Activated CD8-positive, alpha-beta memory T cell treated with anti-CD3 and anti-CD28 coated beads for 1 hour (primary cell): ENCODE measurements around the gene GALNTL6.

Experiments used
- DNase-seq, 2 donors: peaks; one replicate each; pipeline ENCODE4 v3.0.0-alpha.2; 2020; ENCODE audit warnings: low read depth in 1 of 2; ENCODE audit errors: extremely low read depth in 1 of 2

Gene GALNTL6

DNA sequence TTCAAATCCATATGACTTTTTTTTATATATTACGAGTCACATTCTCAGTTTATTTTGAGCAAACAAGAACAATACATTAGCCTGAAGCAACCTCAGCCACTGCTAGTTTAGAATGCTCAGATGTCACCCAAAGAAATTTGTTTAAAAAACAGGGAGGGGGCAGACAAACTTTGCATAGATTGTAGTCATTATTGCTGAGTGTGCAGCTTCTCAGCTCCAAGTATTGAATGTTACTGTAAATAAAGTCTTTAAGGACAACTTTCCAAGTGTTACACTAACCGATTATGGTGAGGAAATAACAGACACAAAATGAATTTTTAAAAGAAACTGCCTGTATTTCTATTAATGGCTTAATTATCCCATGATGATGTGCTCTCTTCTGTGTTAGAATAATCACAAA, 835.9 kb downstream of the GALNTL6 start:
- DNase-seq: no peak

DNA sequence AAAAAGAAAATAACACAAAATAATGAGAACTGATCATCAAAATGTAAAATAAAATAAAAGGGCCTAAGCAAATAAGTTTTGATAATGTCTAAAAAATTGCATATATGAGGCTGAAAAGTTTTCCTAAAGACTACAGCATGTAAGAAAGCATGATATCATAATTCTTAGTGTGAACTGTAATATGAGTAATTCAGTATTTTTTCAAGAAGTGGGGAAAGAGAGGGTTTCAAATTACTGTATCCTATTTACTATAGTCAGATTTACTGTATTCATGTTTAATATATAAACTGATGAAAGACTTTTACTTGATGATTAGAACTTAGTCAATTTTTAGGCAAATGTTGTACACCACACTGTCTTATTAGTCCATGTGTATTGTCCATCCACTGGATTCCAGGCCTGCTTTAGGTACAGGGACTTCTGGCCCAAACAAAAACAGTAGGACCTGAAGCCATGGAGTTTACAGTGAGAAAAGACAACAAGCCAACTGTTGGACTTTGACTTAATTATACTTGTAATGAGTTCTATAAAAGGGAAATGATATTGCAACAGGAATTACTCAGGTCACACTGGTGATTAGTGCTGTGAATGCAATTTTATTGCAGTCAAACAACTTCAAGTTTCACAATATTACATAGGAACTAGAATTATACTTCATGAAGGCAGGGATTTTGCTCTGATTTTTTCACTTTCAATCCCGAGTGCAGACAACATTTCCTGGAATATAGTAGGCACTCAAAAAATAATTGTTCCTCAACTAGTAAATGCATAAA, 837.7 kb downstream of the GALNTL6 start:
- DNase-seq: no peak

DNA sequence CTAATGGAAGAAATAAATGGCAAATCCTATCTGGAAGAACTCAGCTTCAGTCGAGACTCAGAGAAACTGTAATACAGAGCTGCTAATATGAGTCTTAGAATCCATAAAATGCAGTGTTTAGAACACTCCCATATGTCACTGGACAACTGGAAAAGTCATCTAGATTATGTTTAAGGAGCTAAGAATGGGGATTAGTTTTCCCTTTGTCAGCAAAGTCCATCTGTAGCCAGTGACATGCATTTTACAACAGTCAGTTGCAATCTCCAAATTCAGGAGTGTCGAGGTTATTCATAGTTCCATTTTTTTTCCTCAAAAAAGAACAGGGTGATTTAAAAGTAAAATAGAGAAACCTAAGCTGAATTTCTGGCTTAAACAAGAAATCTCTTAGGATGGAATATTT, 838.8 kb downstream of the GALNTL6 start:
- DNase-seq: no peak

DNA sequence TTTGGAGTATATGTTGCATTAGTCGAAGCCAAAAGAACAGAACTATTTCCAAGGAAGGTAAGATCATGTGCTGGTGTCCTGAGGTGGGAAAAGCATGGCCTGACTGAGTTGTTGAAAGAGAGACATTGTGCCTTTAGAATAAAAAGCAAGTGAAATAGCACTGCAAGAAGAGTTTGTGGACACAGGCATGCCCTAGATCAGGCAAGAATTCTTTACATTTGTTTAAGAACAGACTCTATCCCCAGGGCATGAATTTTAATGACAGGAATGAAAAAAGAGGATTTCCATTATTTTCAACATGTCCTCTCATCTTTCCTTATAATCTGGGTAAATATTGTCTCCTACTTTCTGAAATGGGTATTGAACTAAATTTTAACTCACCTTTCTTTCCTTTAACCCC, 839.2 kb downstream of the GALNTL6 start:
- no peak for DNase-seq

DNA sequence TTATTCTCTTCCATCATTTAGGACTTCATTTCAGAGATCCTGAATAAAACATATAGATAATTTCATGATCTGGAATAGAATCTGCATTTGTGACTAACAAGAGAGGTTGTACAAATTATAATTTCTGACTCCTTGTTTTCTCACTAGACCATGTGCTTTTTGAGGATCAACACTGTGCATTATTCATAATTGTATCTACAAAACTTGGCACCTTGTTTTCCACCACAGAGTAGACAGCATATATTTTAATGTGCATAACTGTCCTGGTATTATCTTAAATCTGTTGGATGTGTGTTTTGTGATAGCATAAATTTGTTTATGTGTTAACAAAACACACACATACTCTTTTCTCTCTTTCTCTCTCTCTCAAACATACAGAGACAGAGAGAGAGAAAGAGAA, 840.5 kb downstream of the GALNTL6 start:
- DNase-seq: no peak

DNA sequence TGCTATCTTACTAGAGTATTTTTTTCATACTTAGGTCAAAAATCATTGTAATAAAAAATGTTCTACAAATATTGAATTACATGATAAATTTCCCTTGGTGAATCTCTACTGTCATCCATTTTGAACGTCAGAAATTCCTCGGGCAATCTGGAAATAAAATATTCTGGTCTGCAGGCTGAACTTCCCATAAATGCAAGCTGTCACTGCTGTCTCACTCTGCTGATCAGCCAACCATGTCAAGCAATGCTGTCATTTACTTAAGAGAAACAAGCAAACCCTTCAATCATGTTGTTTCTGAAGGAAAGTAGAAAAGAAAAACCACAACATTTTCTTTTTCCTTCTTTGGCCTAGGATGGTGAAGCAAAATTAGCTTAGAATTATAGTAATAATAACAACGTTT, 841.3 kb downstream of the GALNTL6 start:
- no peak for DNase-seq

DNA sequence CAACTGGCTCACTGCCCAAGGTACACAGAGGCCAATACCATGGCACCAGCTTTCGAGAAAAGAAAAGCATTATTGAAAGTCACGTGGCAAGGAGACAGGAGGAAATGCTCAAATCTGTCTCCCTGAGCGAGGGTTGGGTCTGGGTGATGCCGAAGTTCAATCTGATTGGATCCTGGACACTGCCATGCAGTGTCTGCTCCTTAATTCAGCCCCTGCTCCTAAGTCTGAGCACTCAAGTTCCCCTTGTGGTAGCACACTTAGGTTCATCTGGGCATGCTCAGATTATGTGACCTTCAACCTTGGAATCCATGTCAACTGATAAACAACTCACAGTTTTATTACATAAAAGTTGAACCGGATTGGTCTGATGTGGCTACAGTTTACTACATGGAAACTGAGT, 842.9 kb downstream of the GALNTL6 start:
- no peak for DNase-seq

DNA sequence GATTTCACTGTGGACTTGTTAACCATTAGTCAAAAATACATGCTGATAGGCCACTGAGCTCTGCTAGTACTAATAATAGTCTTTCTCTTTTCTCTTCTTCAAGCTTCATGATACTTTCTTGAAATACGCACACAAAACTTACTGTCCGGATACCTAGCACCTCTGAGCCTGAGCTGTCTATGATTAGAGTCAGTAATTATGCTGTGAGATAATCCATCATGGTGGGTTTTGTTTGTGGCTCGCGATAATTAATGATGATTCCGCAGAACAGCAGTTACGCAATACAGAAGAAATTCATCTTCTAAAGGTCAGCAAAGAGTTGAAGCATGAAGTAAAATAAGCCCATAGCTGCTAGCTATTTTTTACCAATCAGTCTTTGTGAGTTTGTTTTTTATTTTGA, 843.9 kb downstream of the GALNTL6 start:
- DNase-seq: no peak

DNA sequence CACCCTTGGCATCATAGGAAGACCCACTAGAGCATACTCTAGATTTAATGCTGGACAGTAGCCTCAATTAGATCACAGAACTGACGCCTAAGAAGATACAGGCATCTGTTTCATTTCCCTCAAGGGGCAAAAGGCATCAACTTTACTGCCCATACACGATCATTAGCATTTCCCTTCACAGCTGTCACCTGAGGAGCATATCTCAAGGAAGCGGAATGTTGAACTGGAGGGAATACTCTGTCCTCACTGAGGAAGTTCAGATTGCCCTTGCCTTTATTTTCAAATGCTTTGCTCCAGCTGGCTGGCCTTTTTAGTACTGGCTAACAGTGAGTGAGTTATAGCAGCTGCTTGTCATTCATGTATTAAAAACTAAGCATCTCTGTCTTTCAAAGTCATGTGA, 847.0 kb downstream of the GALNTL6 start:
- DNase-seq: no peak

DNA sequence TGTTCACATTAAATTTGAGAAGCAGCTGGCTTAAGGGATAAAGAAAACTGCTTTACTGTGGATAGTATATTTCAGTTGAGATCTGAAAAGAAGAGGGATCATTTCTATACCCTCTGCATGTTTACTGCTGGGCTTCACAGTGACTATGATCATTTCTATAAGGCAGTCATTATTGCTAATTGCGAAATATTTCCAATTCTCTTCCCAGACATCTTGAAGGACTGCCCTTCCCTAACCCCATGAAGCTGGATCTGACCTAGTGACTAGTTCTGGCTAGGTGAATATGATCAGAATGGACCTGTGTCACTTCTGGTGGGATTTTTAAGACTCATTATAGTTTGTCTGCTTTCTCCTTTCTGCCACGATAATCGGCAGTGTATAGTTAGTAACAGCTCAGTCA, 848.9 kb downstream of the GALNTL6 start:
- DNase-seq: no peak

DNA sequence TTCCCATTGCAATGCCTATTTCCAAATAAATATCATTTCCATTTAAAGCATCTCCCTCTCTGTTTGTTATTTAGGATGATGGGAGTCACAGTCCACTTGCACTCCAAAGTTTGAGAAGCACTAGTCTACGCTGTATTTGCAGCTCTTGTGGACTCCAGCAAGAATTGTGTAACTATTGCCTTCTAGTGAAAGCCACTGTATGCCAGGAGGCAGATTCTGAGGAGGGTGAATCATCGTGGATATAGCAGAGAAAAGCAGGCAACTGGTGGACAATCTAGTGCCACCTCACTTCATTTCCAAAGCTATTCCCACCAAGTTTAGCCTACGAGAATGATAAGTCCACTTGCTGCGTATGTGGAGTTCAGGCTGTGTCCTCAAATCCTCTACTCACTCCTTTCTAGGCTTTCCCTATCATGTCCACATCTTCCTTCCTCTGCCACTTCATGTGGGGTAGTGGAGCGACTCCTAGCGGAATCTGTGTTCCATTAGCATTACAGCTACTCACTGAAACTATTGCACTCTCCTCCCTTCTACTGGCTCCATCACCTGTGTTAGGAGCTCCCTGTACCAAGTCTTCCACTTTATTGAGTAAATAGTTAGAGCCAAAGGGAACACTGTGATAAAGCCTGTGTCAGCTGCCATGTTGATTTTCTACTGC, 853.6 kb downstream of the GALNTL6 start:
- no peak for DNase-seq

DNA sequence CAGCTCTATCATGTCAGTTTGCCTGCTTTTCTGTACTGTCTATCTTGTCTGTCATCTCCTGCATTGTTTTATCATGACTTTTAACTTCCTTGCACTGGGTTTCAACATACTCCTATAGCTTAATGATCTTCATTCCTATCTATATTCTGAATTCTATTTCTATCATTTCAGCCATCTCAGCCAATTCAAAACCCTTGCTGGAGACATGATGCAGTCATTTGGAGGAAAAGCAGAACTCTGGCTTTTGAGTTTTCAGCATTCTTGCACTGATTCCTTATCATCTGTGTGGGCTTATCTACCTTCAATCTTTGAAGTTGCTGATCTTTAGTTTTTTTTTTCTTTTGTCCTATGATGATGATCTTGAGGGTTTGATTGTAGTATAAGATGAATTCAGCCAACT, 861.6 kb downstream of the GALNTL6 start:
- no peak for DNase-seq

DNA sequence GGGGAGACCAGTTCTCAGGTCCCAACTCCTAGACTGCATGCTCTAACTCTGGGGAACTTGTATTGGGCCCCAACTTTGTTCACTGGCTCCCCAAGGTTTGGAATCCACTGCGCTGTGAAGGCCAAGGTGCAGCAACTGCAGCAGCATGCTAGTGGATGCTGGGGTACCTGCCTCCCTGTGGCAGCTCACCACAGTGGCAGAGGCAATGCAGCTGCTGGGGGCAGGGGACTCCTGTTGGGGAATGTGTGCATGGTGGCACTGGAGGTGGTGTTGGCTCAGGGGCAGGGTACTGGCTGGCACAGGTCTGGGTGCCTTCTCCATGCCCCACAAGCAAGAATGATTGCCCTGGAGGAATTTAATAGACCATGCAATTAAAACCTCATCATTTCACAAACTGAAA, 862.0 kb downstream of the GALNTL6 start:
- DNase-seq: no peak

DNA sequence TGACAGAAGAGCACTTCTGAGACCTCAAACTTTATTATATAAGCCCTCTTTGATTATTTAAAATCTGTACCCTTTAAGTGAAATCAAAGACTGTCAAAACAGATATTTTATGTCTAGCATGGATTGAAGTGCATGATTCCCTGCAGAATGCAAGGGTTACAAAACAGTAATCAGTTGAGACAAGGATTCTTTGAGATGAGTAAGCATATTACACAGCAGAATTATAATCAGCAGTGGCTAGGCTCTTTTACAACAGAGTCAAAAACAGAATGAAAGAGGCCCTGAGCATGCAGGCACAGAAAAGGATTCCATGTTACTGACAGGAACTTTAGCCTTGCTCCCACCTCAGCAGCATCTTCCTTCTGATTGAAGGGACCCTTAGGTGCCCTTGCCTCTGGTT, 867.5 kb downstream of the GALNTL6 start:
- DNase-seq: no peak

DNA sequence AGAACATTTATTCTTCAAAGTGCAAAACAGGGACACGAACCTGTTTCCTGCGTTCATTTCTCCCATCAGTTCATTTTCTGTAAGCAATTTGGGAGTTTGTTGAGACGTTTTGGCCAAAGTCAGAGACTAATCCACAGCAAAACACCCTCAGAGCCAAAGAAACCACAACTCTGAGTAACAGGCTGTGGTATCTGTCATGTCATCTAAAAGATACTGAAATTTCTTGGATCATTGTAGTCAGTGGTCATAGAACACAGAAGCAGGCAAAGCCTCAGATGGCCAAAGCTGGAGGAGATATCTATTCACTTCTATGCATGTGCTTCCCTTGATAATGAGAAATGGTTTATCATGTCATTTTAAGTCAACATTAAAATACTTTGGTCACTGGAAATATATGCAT, 869.8 kb downstream of the GALNTL6 start:
- no peak for DNase-seq

DNA sequence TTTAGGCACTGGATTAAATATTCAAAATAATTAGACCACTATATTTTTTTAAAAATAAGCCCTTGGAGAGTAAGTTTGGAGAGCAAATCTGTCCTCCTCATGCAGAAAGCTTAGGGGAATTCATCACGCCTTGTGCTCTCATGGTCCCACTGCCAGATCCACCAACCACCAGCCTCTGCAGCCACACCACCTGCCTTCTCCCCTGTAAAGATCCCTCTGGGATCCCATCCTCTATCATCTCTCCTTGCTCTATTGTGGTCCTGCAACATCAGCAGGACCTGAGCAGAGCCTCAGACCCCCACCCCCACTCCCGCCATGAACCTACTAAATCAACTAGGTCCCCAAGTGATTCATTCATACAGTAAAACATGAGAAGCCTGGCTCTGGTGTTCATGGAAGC, 872.8 kb downstream of the GALNTL6 start:
- no peak for DNase-seq

DNA sequence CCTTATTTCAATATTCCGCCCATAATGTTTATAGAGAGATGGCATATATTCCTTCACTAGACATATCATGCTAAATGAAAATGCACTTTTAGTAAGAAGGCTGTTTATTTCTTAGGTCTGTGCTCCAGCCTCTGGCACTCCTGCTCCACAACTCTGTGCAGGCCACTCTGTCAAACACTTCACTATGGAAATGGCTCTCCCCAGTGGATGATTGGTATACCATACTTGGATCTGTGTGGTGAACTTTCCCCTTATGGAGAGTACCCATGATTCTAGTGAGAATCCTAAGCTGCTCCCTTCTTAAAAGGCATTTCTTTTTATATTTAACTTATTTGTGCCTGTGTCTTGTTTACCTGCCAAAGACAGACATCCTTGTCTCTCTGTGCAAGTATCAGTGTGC, 875.3 kb downstream of the GALNTL6 start:
- DNase-seq: no peak

DNA sequence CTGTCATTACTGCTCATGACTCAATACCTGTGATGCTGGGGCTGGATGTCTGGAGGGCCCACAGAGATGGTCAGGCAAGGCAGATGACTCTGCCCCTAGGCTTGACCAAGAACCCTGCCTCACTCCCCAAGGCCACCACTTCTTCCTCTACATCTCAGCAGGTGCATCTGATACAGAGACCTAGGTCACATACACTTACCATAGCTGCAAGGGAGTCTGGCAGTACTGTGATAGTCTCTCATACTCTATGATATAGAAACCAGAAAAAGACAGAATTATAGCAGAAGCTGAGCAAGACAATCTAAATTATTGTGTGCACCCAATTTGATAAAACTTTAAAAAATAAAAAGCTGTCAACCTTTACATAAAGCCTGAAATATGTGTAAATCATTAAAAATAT, 878.3 kb downstream of the GALNTL6 start:
- no peak for DNase-seq

DNA sequence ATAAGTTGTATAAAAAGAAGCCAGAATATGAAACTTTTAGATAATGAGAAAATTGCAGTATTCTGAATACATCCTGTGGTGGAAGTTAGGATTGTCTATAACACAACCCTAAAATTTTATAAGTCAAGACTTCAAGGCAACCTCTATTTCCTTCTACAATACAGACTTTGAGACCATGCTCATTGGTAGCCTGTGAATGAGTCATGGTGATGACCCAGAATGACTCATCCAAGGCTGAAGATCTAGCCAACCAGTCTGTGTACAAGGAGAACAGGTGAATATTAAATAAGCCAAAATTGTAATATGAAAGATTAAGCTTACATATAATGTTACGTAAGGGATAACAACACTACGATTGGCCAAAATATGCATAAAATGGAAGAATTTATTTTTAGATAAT, 879.5 kb downstream of the GALNTL6 start:
- DNase-seq: no peak

DNA sequence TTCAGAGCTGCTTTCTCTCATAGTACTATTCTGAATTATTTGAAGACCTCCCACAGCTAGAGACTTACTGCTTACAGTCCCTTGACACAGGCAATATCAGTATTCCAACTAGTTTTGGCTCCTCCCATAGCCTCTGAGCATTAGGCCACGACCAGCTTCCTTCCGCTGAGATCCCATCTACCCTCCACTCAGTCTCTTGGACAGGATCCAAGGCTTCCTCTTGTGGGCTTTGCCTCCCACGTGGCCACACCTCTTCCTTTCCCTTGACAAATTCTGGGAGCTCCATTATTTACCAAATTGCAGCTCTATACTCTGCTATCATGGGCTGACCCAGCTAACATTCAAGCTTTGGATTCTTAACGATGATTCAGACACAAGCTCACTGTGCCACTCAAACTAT, 885.1 kb downstream of the GALNTL6 start:
- no peak for DNase-seq

DNA sequence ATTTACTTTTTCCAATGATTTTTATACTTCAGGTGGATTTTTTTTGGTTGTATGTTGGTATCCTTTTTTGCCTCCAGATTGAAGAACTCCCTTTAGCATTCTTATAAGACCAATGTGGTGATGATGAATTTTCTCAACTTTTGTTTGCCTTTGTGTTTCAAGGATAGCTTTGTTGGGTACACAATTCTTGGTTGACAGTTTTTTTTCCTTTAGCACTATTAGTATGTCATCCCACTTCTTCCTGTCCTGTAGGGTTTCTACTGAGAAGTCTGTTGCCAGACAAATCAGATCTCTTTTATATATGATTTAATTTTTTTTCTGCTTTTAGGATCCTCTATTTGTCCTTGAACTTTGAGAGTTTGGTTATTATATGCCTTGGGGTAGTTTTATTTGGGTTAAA, 892.4 kb downstream of the GALNTL6 start:
- DNase-seq: no peak

DNA sequence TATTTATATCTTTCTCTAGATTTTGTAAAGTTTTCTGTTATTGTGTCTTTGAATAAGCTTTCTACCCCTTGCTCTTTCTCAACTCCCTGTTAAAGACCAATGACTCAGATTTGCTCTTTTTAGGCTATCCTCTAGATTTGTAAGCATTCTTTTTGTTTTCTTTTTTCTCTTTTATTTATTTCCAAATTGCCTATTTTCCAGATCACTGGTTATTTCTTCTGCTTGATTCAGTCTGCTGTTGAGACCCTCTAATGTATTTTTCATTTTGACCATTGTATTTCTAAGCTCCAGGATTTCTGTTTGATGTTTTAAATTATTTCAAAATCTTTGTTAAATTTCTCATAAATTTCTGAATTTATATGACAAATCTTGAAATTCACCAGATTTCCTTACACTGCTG, 892.8 kb downstream of the GALNTL6 start:
- DNase-seq: no peak

DNA sequence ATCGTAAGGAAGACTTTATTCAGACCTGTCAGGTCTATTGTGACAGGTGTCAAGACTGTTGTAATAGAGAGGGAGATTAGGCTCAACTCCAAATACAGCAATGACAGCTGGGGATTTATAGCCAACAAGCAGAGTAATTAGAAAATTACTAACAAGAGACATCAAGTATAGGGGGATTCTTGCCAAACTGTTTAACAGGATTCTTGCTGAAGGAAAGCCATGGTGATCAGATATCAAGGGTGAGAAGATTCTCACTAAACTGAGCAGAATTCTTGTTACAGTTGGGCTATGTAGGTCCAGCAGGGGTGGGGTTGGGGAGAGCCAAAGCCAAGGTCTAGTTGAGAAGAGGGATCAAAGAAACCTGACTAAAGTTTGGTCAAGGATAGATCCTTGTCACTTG, 894.4 kb downstream of the GALNTL6 start:
- DNase-seq: no peak
